HEK293 (cell line): Measurements from ENCODE around the gene MOSPD3.
A peak's percentile ranks its signal among the peaks of the same experiment; 100 is the strongest.

ENCODE experiments used
- IKZF3 ChIP-seq: fragments of 450-650 bp; IDR thresholded peaks from 2 replicates; pipeline ENCODE4 v1.5.0; 2018; ENCODE audit warnings: missing biosample characterization, mild to moderate bottlenecking, missing genetic modification characterization, moderate library complexity
- ZBTB20 ChIP-seq: fragments of 450-650 bp; formaldehyde crosslinking; IDR thresholded peaks from 2 replicates; pipeline ENCODE4 v1.5.1; 2016; ENCODE audit warnings: missing biosample characterization, missing genetic modification characterization
- ZNF157 ChIP-seq: fragments of 450-650 bp; formaldehyde crosslinking; IDR thresholded peaks from 2 replicates; pipeline ENCODE4 v1.5.1; 2016; ENCODE audit warnings: missing biosample characterization, missing genetic modification characterization
- ZNF202 ChIP-seq: fragments of 450-650 bp; formaldehyde crosslinking; IDR thresholded peaks from 2 replicates; pipeline ENCODE4 v1.5.1; 2016; ENCODE audit warnings: missing biosample characterization, missing genetic modification characterization, borderline replicate concordance
- ZNF214 ChIP-seq: fragments of 450-650 bp; formaldehyde crosslinking; IDR thresholded peaks from 2 replicates; pipeline ENCODE4 v1.5.1; 2017; ENCODE audit warnings: missing biosample characterization, mild to moderate bottlenecking, missing genetic modification characterization, borderline replicate concordance
- ZNF248 ChIP-seq: fragments of 450-650 bp; formaldehyde crosslinking; IDR thresholded peaks from 2 replicates; pipeline ENCODE4 v1.5.1; 2017; ENCODE audit warnings: missing biosample characterization, missing genetic modification characterization
- ZNF324 ChIP-seq: fragments of 450-650 bp; formaldehyde crosslinking; IDR thresholded peaks from 2 replicates; pipeline ENCODE4 v1.5.1; 2016; ENCODE audit warnings: missing biosample characterization, missing genetic modification characterization
- ZNF426 ChIP-seq: fragments of 450-650 bp; formaldehyde crosslinking; IDR thresholded peaks from 2 replicates; pipeline ENCODE4 v1.5.1; 2017; ENCODE audit warnings: missing biosample characterization, missing genetic modification characterization, mild to moderate bottlenecking, inconsistent platforms, moderate library complexity
- ZNF473 ChIP-seq: fragments of 450-650 bp; formaldehyde crosslinking; IDR thresholded peaks from 2 replicates; pipeline ENCODE4 v1.5.1; 2017; ENCODE audit warnings: missing biosample characterization, missing genetic modification characterization
- ZNF510 ChIP-seq: fragments of 450-650 bp; formaldehyde crosslinking; IDR thresholded peaks from 2 replicates; pipeline ENCODE4 v1.5.1; 2018; ENCODE audit warnings: mild to moderate bottlenecking, missing genetic modification characterization, missing biosample characterization; ENCODE audit not compliant: insufficient replicate concordance
- ZNF514 ChIP-seq: fragments of 450-650 bp; formaldehyde crosslinking; IDR thresholded peaks from 2 replicates; pipeline ENCODE4 v1.5.1; 2016; ENCODE audit warnings: missing biosample characterization, missing genetic modification characterization
- ZNF548 ChIP-seq: fragments of 450-650 bp; formaldehyde crosslinking; IDR thresholded peaks from 2 replicates; pipeline ENCODE4 v1.5.1; 2016; ENCODE audit warnings: missing biosample characterization, missing genetic modification characterization
- ZNF560 ChIP-seq: fragments of 450-650 bp; formaldehyde crosslinking; IDR thresholded peaks from 2 replicates; pipeline ENCODE4 v1.5.1; 2017; ENCODE audit warnings: missing biosample characterization, missing genetic modification characterization, borderline replicate concordance
- ZNF629 ChIP-seq: fragments of 450-650 bp; formaldehyde crosslinking; IDR thresholded peaks from 2 replicates; pipeline ENCODE4 v1.5.1; 2017; ENCODE audit warnings: missing biosample characterization, missing genetic modification characterization
- ZNF830 ChIP-seq: fragments of 450-650 bp; IDR thresholded peaks from 2 replicates; pipeline ENCODE4 v1.5.0; 2018; ENCODE audit warnings: missing biosample characterization, missing genetic modification characterization, low read depth, mild to moderate bottlenecking, moderate library complexity
- ZNF843 ChIP-seq: fragments of 450-650 bp; formaldehyde crosslinking; IDR thresholded peaks from 2 replicates; pipeline ENCODE4 v1.5.1; 2016; ENCODE audit warnings: missing biosample characterization, missing genetic modification characterization
- TF ChIP-seq, protein P1 (sequence below): fragments of 450-650 bp; formaldehyde crosslinking; IDR thresholded peaks from 2 replicates; pipeline ENCODE4 v1.5.1; 2016; ENCODE audit warnings: missing biosample characterization, missing genetic modification characterization
- TF ChIP-seq, protein P2 (sequence below): fragments of 450-650 bp; formaldehyde crosslinking; IDR thresholded peaks from 2 replicates; pipeline ENCODE4 v1.5.1; 2016; ENCODE audit warnings: missing biosample characterization, missing genetic modification characterization
- TF ChIP-seq, protein P3 (sequence below): fragments of 450-650 bp; formaldehyde crosslinking; IDR thresholded peaks from 2 replicates; pipeline ENCODE4 v1.5.0; 2017; ENCODE audit warnings: missing biosample characterization, missing genetic modification characterization, borderline replicate concordance
- TF ChIP-seq, protein P4 (sequence below): fragments of 450-650 bp; formaldehyde crosslinking; IDR thresholded peaks from 2 replicates; pipeline ENCODE4 v1.5.1; 2016; ENCODE audit warnings: missing biosample characterization, missing genetic modification characterization
- TF ChIP-seq, protein P5 (sequence below): fragments of 450-650 bp; formaldehyde crosslinking; IDR thresholded peaks from 2 replicates; pipeline ENCODE4 v1.5.1; 2016; ENCODE audit warnings: missing biosample characterization, missing genetic modification characterization
- TF ChIP-seq, protein P6 (sequence below): fragments of 450-650 bp; formaldehyde crosslinking; IDR thresholded peaks from 2 replicates; pipeline ENCODE4 v1.5.1; 2016; ENCODE audit warnings: missing biosample characterization, missing genetic modification characterization
- TF ChIP-seq, protein P7 (sequence below): fragments of 450-650 bp; formaldehyde crosslinking; IDR thresholded peaks from 2 replicates; pipeline ENCODE4 v1.5.1; 2016; ENCODE audit warnings: missing biosample characterization, missing genetic modification characterization
- TF ChIP-seq, protein P8 (sequence below): fragments of 450-650 bp; formaldehyde crosslinking; IDR thresholded peaks from 2 replicates; pipeline ENCODE4 v1.5.1; 2016; ENCODE audit warnings: missing biosample characterization, missing genetic modification characterization

The MOSPD3 gene

DNA sequence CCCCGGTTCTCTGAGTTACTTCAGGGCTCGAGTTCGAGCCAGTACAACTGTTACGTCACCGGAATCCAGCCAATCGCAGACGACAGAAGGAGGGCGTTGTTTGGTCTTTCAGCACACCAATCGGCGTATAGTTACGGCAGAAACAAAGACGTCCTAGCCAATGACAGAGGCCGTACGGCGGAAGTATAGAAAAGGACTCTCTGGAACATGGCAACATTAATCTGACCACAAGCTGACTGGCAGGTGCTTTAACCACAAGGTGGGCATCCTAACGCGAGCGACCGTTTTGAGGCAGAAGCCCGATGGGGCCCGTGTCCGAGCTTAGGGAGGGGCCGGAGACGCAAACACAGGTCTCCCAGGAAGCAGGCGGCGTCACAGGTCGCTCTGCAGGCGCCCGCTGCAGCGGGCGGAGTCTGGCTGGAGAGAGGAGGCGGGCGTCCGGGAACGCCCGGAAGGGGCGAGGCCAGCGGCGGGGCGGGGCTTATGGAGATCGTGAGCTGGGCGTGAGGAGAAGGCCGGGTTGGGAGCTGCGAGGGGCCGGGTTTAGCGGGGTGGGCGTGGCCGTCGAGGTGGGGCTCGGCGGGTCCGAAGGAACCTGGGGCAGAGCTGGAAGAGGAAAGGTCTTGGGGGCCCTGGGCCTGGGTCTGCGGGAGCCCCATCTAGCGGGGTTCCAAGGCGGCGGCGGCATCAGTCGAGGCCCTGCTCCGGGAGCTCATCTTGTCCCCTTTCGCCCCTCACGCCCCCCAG lies at the start of gene MOSPD3 (continued):
- TF ChIP-seq, protein P1, sequence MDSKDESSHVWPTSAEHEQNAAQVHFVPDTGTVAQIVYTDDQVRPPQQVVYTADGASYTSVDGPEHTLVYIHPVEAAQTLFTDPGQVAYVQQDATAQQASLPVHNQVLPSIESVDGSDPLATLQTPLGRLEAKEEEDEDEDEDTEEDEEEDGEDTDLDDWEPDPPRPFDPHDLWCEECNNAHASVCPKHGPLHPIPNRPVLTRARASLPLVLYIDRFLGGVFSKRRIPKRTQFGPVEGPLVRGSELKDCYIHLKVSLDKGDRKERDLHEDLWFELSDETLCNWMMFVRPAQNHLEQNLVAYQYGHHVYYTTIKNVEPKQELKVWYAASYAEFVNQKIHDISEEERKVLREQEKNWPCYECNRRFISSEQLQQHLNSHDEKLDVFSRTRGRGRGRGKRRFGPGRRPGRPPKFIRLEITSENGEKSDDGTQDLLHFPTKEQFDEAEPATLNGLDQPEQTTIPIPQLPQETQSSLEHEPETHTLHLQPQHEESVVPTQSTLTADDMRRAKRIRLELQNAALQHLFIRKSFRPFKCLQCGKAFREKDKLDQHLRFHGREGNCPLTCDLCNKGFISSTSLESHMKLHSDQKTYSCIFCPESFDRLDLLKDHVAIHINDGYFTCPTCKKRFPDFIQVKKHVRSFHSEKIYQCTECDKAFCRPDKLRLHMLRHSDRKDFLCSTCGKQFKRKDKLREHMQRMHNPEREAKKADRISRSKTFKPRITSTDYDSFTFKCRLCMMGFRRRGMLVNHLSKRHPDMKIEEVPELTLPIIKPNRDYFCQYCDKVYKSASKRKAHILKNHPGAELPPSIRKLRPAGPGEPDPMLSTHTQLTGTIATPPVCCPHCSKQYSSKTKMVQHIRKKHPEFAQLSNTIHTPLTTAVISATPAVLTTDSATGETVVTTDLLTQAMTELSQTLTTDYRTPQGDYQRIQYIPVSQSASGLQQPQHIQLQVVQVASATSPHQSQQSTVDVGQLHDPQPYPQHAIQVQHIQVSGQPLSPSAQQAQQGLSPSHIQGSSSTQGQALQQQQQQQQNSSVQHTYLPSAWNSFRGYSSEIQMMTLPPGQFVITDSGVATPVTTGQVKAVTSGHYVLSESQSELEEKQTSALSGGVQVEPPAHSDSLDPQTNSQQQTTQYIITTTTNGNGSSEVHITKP: no peak
- TF ChIP-seq, protein P2, sequence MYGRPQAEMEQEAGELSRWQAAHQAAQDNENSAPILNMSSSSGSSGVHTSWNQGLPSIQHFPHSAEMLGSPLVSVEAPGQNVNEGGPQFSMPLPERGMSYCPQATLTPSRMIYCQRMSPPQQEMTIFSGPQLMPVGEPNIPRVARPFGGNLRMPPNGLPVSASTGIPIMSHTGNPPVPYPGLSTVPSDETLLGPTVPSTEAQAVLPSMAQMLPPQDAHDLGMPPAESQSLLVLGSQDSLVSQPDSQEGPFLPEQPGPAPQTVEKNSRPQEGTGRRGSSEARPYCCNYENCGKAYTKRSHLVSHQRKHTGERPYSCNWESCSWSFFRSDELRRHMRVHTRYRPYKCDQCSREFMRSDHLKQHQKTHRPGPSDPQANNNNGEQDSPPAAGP: 0 out of 2 replicates have a peak, but pooled peaks have one; percentile 17
- TF ChIP-seq ZNF473 (tag by site-specific recombination): no peak
- peak; percentile 25; the same call in 1 of the 2 replicates for TF ChIP-seq ZBTB20 (tag by site-specific recombination)
- TF ChIP-seq ZNF510: no peak
- TF ChIP-seq, protein P3, sequence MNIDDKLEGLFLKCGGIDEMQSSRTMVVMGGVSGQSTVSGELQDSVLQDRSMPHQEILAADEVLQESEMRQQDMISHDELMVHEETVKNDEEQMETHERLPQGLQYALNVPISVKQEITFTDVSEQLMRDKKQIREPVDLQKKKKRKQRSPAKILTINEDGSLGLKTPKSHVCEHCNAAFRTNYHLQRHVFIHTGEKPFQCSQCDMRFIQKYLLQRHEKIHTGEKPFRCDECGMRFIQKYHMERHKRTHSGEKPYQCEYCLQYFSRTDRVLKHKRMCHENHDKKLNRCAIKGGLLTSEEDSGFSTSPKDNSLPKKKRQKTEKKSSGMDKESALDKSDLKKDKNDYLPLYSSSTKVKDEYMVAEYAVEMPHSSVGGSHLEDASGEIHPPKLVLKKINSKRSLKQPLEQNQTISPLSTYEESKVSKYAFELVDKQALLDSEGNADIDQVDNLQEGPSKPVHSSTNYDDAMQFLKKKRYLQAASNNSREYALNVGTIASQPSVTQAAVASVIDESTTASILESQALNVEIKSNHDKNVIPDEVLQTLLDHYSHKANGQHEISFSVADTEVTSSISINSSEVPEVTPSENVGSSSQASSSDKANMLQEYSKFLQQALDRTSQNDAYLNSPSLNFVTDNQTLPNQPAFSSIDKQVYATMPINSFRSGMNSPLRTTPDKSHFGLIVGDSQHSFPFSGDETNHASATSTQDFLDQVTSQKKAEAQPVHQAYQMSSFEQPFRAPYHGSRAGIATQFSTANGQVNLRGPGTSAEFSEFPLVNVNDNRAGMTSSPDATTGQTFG (tag by site-specific recombination): no peak
- no peak for TF ChIP-seq ZNF214 (tag by site-specific recombination)
- peak; percentile 93 for TF ChIP-seq ZNF629
- no peak for TF ChIP-seq ZNF548 (tag by site-specific recombination)
- TF ChIP-seq, protein P4, sequence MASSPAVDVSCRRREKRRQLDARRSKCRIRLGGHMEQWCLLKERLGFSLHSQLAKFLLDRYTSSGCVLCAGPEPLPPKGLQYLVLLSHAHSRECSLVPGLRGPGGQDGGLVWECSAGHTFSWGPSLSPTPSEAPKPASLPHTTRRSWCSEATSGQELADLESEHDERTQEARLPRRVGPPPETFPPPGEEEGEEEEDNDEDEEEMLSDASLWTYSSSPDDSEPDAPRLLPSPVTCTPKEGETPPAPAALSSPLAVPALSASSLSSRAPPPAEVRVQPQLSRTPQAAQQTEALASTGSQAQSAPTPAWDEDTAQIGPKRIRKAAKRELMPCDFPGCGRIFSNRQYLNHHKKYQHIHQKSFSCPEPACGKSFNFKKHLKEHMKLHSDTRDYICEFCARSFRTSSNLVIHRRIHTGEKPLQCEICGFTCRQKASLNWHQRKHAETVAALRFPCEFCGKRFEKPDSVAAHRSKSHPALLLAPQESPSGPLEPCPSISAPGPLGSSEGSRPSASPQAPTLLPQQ: 0 out of 2 replicates have a peak, but pooled peaks have one; percentile 51
- TF ChIP-seq, protein P5, sequence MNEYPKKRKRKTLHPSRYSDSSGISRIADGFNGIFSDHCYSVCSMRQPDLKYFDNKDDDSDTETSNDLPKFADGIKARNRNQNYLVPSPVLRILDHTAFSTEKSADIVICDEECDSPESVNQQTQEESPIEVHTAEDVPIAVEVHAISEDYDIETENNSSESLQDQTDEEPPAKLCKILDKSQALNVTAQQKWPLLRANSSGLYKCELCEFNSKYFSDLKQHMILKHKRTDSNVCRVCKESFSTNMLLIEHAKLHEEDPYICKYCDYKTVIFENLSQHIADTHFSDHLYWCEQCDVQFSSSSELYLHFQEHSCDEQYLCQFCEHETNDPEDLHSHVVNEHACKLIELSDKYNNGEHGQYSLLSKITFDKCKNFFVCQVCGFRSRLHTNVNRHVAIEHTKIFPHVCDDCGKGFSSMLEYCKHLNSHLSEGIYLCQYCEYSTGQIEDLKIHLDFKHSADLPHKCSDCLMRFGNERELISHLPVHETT: no peak
- TF ChIP-seq ZNF202: no peak
- no peak for TF ChIP-seq ZNF514 (tag by site-specific recombination)
- no peak for TF ChIP-seq ZNF830 (tag by site-specific recombination)
- no peak for TF ChIP-seq ZNF324 (tag by site-specific recombination)
- TF ChIP-seq ZNF248 (tag by site-specific recombination): no peak
- TF ChIP-seq ZNF426 (tag by site-specific recombination): no peak
- TF ChIP-seq ZNF157 (tag by site-specific recombination): no peak
- TF ChIP-seq, protein P6, sequence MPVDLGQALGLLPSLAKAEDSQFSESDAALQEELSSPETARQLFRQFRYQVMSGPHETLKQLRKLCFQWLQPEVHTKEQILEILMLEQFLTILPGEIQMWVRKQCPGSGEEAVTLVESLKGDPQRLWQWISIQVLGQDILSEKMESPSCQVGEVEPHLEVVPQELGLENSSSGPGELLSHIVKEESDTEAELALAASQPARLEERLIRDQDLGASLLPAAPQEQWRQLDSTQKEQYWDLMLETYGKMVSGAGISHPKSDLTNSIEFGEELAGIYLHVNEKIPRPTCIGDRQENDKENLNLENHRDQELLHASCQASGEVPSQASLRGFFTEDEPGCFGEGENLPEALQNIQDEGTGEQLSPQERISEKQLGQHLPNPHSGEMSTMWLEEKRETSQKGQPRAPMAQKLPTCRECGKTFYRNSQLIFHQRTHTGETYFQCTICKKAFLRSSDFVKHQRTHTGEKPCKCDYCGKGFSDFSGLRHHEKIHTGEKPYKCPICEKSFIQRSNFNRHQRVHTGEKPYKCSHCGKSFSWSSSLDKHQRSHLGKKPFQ (tag by site-specific recombination): no peak
- TF ChIP-seq ZNF843: no peak
- TF ChIP-seq, protein P7, sequence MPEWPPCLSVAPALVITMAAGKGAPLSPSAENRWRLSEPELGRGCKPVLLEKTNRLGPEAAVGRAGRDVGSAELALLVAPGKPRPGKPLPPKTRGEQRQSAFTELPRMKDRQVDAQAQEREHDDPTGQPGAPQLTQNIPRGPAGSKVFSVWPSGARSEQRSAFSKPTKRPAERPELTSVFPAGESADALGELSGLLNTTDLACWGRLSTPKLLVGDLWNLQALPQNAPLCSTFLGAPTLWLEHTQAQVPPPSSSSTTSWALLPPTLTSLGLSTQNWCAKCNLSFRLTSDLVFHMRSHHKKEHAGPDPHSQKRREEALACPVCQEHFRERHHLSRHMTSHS (tag by site-specific recombination): no peak
- TF ChIP-seq ZNF560 (tag by site-specific recombination): no peak
- TF ChIP-seq IKZF3 (tag by site-specific recombination): no peak
- TF ChIP-seq, protein P8, sequence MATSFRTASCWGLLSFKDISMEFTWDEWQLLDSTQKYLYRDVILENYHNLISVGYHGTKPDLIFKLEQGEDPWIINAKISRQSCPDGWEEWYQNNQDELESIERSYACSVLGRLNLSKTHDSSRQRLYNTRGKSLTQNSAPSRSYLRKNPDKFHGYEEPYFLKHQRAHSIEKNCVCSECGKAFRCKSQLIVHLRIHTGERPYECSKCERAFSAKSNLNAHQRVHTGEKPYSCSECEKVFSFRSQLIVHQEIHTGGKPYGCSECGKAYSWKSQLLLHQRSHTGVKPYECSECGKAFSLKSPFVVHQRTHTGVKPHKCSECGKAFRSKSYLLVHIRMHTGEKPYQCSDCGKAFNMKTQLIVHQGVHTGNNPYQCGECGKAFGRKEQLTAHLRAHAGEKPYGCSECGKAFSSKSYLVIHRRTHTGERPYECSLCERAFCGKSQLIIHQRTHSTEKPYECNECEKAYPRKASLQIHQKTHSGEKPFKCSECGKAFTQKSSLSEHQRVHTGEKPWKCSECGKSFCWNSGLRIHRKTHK: no peak
